Measurements from ENCODE around the gene KISS1. TPM values are rescaled to one million over a fixed set of nuclear protein-coding genes. Genes with fewer than 3 reads are reported as not detected.

Gene KISS1
- total RNA-seq, 1 experiment from 2014 or later, result 1.3 TPM

GRCh38 chr1:204146965-204147364 is 49.3 kb downstream of the KISS1 start:
- H3K79me2 ChIP-seq (ENCODE audit: insufficient read depth, low read length), result no peaks in the 10 kb centered on the region
- H3K4me2 ChIP-seq (ENCODE audit: low read length), result no peak overlapping the region
- no peak overlapping the region for H2AFZ ChIP-seq (ENCODE audit: low read depth, low read length, poor library complexity, severe bottlenecking)
- H4K20me1 ChIP-seq (ENCODE audit: insufficient read depth), result no peaks in the 10 kb centered on the region
- ChIA-PET POLR2A (no interaction called here), RAD21 (ENCODE audit: low non-redundant PET in 1 of 2, low total read pairs in 2 of 2, uncharacterized antibody in 2 of 2, unreplicated experiment in 2 of 2) (no interaction called here), CTCF (no interaction called here)
- no peak overlapping the region for H3K4me3 ChIP-seq (replicated peaks in 1 of 2; ENCODE audit: low read depth in 1 of 2, low read length in 2 of 2)
- BruUV-seq (replicated peaks), result no TSS peak
- TF ChIP-seq ZFX (IDR thresholded peaks at IDR 0.05) (no peak), ZNF274 (IDR thresholded peaks at IDR 0.05; ENCODE audit: low read depth, low read length) (no peak), SP1 (IDR thresholded peaks at IDR 0.05; ENCODE audit: low read depth) (no peak), RAD21 (IDR thresholded peaks at IDR 0.05; ENCODE audit: low read depth) (no peak), EZH2 (IDR thresholded peaks at IDR 0.05) (no peak), SRF (IDR thresholded peaks at IDR 0.05; ENCODE audit: low read depth) (no peak), SIN3A (IDR thresholded peaks at IDR 0.05; ENCODE audit: low read depth) (no peak), EZH2phosphoT487 (IDR thresholded peaks at IDR 0.05; ENCODE audit: borderline replicate concordance) (no peak), CBX3 (IDR thresholded peaks at IDR 0.05; ENCODE audit: low read depth) (no peak)
- TF ChIP-seq, protein P1, sequence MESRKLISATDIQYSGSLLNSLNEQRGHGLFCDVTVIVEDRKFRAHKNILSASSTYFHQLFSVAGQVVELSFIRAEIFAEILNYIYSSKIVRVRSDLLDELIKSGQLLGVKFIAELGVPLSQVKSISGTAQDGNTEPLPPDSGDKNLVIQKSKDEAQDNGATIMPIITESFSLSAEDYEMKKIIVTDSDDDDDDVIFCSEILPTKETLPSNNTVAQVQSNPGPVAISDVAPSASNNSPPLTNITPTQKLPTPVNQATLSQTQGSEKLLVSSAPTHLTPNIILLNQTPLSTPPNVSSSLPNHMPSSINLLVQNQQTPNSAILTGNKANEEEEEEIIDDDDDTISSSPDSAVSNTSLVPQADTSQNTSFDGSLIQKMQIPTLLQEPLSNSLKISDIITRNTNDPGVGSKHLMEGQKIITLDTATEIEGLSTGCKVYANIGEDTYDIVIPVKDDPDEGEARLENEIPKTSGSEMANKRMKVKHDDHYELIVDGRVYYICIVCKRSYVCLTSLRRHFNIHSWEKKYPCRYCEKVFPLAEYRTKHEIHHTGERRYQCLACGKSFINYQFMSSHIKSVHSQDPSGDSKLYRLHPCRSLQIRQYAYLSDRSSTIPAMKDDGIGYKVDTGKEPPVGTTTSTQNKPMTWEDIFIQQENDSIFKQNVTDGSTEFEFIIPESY (IDR thresholded peaks at IDR 0.05; ENCODE audit: extremely low read depth, insufficient replicate concordance, low read length), result no peak
- no peak for ATAC-seq
- H3K27ac ChIP-seq (ENCODE audit: low read depth, low read length), result no peak overlapping the region
- no peak for DNase-seq (ENCODE audit: low read depth, low spot score)
- no peaks in the 10 kb centered on the region for H3K9me3 ChIP-seq (ENCODE audit: control insufficient read depth in 1 of 2, insufficient read depth in 1 of 2, low read depth in 1 of 2, low read length in 2 of 2)
- H3K9me2 ChIP-seq (ENCODE audit: insufficient read depth), result no peaks in the 10 kb centered on the region
- H3K27me3 ChIP-seq (ENCODE audit: insufficient read depth, low read length), result no peaks in the 10 kb centered on the region
- H3K9ac ChIP-seq (ENCODE audit: low read length), result no peak overlapping the region
- no peaks in the 10 kb centered on the region for H3K36me3 ChIP-seq (ENCODE audit: control insufficient read depth in 1 of 2, insufficient read depth in 2 of 2, low read length in 2 of 2)
- intact Hi-C loops (cut with micrococcal nuclease), result no loop called here
- peaks cover 0 to 16% of the 10 kb centered on the region in 2 experiments; a peak in 2 of 4 replicates for H3K4me1 ChIP-seq (ENCODE audit: control insufficient read depth in 1 of 2, insufficient read depth in 2 of 2, low read length in 2 of 2)

DNA sequence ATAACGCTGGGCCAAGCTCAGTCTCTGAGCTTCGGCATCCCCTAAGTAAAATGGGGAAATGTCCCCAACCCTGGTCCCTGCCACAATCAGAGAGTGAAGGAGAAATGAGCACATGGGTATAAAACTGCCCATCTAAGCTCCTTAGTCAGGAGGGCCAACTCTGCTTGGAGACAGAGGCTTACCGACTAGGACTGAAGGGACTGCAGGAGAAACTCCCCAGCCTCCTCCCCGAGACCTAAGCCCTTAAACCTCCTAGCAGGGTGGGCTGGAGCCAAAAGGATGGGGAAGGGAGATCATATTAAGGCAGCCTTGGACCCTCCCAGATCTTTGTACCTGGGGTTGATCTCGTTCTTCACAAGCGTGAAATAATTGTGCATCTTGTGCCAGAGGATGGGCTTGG is 50.0 kb downstream of the KISS1 start:
- no peak overlapping the region for H3K9ac ChIP-seq (ENCODE audit: low read length)
- intact Hi-C loops (cut with micrococcal nuclease), result no loop called here
- POLR2A ChIA-PET, result no interaction called here
- H3K9me2 ChIP-seq (ENCODE audit: insufficient read depth), result no peaks in the 10 kb centered on the region
- RAD21 ChIA-PET (ENCODE audit: low non-redundant PET in 1 of 2, low total read pairs in 2 of 2, uncharacterized antibody in 2 of 2, unreplicated experiment in 2 of 2), result no interaction called here
- DNase-seq (ENCODE audit: low read depth, low spot score) (no peak), ATAC-seq (no peak)
- no peaks in the 10 kb centered on the region for H3K79me2 ChIP-seq (ENCODE audit: insufficient read depth, low read length)
- no peaks in the 10 kb centered on the region for H3K27me3 ChIP-seq (ENCODE audit: insufficient read depth, low read length)
- H2AFZ ChIP-seq (ENCODE audit: low read depth, low read length, poor library complexity, severe bottlenecking), result no peak overlapping the region
- TF ChIP-seq ZNF274 (IDR thresholded peaks at IDR 0.05; ENCODE audit: low read depth, low read length), result no peak
- TF ChIP-seq, protein P2, sequence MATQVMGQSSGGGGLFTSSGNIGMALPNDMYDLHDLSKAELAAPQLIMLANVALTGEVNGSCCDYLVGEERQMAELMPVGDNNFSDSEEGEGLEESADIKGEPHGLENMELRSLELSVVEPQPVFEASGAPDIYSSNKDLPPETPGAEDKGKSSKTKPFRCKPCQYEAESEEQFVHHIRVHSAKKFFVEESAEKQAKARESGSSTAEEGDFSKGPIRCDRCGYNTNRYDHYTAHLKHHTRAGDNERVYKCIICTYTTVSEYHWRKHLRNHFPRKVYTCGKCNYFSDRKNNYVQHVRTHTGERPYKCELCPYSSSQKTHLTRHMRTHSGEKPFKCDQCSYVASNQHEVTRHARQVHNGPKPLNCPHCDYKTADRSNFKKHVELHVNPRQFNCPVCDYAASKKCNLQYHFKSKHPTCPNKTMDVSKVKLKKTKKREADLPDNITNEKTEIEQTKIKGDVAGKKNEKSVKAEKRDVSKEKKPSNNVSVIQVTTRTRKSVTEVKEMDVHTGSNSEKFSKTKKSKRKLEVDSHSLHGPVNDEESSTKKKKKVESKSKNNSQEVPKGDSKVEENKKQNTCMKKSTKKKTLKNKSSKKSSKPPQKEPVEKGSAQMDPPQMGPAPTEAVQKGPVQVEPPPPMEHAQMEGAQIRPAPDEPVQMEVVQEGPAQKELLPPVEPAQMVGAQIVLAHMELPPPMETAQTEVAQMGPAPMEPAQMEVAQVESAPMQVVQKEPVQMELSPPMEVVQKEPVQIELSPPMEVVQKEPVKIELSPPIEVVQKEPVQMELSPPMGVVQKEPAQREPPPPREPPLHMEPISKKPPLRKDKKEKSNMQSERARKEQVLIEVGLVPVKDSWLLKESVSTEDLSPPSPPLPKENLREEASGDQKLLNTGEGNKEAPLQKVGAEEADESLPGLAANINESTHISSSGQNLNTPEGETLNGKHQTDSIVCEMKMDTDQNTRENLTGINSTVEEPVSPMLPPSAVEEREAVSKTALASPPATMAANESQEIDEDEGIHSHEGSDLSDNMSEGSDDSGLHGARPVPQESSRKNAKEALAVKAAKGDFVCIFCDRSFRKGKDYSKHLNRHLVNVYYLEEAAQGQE (IDR thresholded peaks at IDR 0.05; ENCODE audit: low read depth), result no peak
- TF ChIP-seq CBX3 (IDR thresholded peaks at IDR 0.05; ENCODE audit: low read depth), result no peak
- H3K4me2 ChIP-seq (ENCODE audit: low read length), result no peak overlapping the region
- no TSS peak for BruUV-seq (replicated peaks)
- H3K36me3 ChIP-seq (ENCODE audit: control insufficient read depth in 1 of 2, insufficient read depth in 2 of 2, low read length in 2 of 2), result no peaks in the 10 kb centered on the region
- H3K27ac ChIP-seq (ENCODE audit: low read depth, low read length), result no peak overlapping the region
- H4K20me1 ChIP-seq (ENCODE audit: insufficient read depth), result no peaks in the 10 kb centered on the region
- CTCF ChIA-PET, result no interaction called here
- no peak overlapping the region for H3K4me3 ChIP-seq (replicated peaks in 1 of 2; ENCODE audit: low read depth in 1 of 2, low read length in 2 of 2)
- no peaks in the 10 kb centered on the region for H3K9me3 ChIP-seq (ENCODE audit: control insufficient read depth in 1 of 2, insufficient read depth in 1 of 2, low read depth in 1 of 2, low read length in 2 of 2)
- peaks cover 0 to 13% of the 10 kb centered on the region in 2 experiments; a peak in 2 of 4 replicates for H3K4me1 ChIP-seq (ENCODE audit: control insufficient read depth in 1 of 2, insufficient read depth in 2 of 2, low read length in 2 of 2)
